Measurements from ENCODE around the gene PELO. TPM values are rescaled to one million over a fixed set of nuclear protein-coding genes. Genes with fewer than 3 reads are reported as not detected.
"Not testable (repeated sequence)": the region's sequence is repeated elsewhere in the genome, so short reads cannot be mapped to it uniquely, and the experiment has no call there.

The PELO gene
- polyA plus RNA-seq, 2 of the 4 experiments (the other 2 are of a cell fraction) = 15.6 to 20.1 TPM

DNA sequence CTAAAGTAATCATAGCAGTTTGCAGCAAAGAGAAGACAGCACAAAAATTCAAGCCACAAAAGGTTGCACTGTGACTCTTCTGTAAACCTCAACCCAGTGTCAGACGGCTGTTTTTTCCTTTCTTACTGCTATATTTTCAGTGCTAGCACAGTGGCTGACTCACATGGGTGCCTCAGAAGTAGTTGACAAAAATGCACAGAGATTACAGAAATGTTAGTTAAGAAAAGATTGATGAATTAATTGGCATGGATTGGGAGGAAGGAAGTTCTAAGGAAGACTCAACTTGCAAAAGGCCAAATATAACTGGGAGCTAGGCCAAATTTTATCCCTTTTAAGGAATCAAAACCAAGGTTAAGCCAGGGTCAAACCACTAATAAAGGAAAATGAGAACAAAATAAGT, 43.7 kb upstream of the PELO start:
- ChIA-PET CTCF (no interaction called here), POLR2A (no interaction called here)
- no peak overlapping the region for H3K4me3 ChIP-seq
- no peak overlapping the region for H3K4me2 ChIP-seq
- no peaks in the 10 kb centered on the region for H3K4me1 ChIP-seq
- TF ChIP-seq POLR2AphosphoS2 (conservative IDR thresholded peaks at IDR 0.05; ENCODE audit: low read length) (no peak), CBX8 (IDR thresholded peaks at IDR 0.05) (no peak), EHF (CRISPR knock-in tag; IDR thresholded peaks at IDR 0.05) (no peak), EP300 (IDR thresholded peaks at IDR 0.05) (no peak), TFCP2L1 (CRISPR knock-in tag; IDR thresholded peaks at IDR 0.05) (no peak), NPAS2 (CRISPR knock-in tag; IDR thresholded peaks at IDR 0.05; ENCODE audit: borderline replicate concordance) (no peak), FOXS1 (CRISPR knock-in tag; IDR thresholded peaks at IDR 0.05) (no peak)
- TF ChIP-seq, protein P1, sequence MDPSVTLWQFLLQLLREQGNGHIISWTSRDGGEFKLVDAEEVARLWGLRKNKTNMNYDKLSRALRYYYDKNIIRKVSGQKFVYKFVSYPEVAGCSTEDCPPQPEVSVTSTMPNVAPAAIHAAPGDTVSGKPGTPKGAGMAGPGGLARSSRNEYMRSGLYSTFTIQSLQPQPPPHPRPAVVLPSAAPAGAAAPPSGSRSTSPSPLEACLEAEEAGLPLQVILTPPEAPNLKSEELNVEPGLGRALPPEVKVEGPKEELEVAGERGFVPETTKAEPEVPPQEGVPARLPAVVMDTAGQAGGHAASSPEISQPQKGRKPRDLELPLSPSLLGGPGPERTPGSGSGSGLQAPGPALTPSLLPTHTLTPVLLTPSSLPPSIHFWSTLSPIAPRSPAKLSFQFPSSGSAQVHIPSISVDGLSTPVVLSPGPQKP (IDR thresholded peaks at IDR 0.05; ENCODE audit: low read depth, low read length) = no peak
- TF ChIP-seq, protein P2, sequence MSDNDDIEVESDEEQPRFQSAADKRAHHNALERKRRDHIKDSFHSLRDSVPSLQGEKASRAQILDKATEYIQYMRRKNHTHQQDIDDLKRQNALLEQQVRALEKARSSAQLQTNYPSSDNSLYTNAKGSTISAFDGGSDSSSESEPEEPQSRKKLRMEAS (IDR thresholded peaks at IDR 0.05) = no peak
- TF ChIP-seq, protein P3, sequence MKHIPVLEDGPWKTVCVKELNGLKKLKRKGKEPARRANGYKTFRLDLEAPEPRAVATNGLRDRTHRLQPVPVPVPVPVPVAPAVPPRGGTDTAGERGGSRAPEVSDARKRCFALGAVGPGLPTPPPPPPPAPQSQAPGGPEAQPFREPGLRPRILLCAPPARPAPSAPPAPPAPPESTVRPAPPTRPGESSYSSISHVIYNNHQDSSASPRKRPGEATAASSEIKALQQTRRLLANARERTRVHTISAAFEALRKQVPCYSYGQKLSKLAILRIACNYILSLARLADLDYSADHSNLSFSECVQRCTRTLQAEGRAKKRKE (CRISPR knock-in tag; IDR thresholded peaks at IDR 0.05; ENCODE audit: low read depth) = no peak
- TF ChIP-seq, protein P4, sequence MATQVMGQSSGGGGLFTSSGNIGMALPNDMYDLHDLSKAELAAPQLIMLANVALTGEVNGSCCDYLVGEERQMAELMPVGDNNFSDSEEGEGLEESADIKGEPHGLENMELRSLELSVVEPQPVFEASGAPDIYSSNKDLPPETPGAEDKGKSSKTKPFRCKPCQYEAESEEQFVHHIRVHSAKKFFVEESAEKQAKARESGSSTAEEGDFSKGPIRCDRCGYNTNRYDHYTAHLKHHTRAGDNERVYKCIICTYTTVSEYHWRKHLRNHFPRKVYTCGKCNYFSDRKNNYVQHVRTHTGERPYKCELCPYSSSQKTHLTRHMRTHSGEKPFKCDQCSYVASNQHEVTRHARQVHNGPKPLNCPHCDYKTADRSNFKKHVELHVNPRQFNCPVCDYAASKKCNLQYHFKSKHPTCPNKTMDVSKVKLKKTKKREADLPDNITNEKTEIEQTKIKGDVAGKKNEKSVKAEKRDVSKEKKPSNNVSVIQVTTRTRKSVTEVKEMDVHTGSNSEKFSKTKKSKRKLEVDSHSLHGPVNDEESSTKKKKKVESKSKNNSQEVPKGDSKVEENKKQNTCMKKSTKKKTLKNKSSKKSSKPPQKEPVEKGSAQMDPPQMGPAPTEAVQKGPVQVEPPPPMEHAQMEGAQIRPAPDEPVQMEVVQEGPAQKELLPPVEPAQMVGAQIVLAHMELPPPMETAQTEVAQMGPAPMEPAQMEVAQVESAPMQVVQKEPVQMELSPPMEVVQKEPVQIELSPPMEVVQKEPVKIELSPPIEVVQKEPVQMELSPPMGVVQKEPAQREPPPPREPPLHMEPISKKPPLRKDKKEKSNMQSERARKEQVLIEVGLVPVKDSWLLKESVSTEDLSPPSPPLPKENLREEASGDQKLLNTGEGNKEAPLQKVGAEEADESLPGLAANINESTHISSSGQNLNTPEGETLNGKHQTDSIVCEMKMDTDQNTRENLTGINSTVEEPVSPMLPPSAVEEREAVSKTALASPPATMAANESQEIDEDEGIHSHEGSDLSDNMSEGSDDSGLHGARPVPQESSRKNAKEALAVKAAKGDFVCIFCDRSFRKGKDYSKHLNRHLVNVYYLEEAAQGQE (IDR thresholded peaks at IDR 0.05) = no peak
- H3K27ac ChIP-seq = no peak overlapping the region
- 52% methylated on average over 1 of the region's 1 CpG for WGBS (ENCODE audit: missing lambda C conversion rate)
- DNase-seq (ENCODE audit: low read depth in 1 of 2, low spot score in 1 of 2) = no peak
- no peaks in the 10 kb centered on the region for H3K9me3 ChIP-seq
- ATAC-seq = no peak
- FAIRE-seq = no peak

DNA sequence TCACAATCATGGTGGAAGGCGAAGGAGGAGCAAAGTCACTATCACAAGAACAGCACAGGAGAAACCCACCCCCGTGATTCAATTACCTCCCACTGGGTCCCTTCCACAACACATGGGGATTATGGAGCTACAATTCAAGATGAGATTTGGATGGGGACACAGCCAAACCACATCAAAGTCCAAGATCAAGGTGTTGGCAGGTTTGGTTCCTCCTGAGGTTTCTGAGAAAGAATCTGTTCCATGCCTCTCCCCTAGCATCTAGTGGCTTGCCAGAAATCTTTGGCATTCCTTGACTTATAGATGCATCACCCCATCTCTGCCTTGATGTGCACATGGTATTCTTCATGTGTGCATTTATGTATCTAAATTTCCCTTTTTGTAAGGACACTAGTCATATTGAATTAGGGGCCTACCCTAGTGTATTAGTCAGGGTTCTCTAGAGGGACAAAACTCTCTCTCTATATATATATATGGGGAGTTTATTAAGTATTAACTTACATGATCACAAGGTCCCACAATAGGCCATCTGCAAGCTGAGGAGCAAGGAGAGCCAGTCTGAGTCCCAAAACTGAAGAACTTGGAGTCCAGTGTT, 42.8 kb upstream of the PELO start:
- DNase-seq (ENCODE audit: low read depth in 1 of 2, low spot score in 1 of 2); H3K4me1 ChIP-seq; H3K4me3 ChIP-seq; H3K4me2 ChIP-seq; CTCF ChIA-PET; ATAC-seq; H3K27ac ChIP-seq; H3K9me3 ChIP-seq; FAIRE-seq; POLR2A ChIA-PET: not testable (repeated sequence)
- WGBS (ENCODE audit: missing lambda C conversion rate) = 37% methylated on average over 2 of the region's 2 CpGs

DNA sequence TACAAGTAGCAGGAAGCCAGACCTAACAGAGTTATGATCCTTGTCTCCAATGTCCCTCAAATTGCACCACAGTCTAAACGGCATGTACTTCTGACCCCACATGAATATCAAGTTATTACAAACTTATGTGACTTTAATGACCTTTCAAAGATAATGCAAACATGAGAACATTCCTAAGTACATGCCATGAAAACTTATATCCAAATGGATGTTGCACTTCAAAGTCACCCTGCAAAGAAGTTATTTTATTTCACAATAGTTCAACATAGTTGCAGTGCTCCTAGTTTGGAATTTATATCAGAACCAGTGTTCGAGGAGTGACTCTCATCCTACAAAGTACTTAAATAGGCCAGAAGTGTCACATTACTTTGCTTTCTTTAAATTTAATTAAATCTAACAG, 41.2 kb upstream of the PELO start:
- WGBS (ENCODE audit: missing lambda C conversion rate) = 20% methylated on average over 2 of the region's 2 CpGs
- DNase-seq (ENCODE audit: low read depth in 1 of 2, low spot score in 1 of 2) = no peak
- no peak overlapping the region for H3K4me2 ChIP-seq
- no peak overlapping the region for H3K4me3 ChIP-seq
- H3K4me1 ChIP-seq = no peaks in the 10 kb centered on the region
- no peak overlapping the region for H3K27ac ChIP-seq
- FAIRE-seq = no peak
- no peak for ATAC-seq
- CTCF ChIA-PET = no interaction called here
- TF ChIP-seq TFCP2L1 (CRISPR knock-in tag; IDR thresholded peaks at IDR 0.05) (no peak), GATA3 (IDR thresholded peaks at IDR 0.05; ENCODE audit: borderline replicate concordance) (no peak), RARB (CRISPR knock-in tag; IDR thresholded peaks at IDR 0.05) (no peak), EP300 (IDR thresholded peaks at IDR 0.05) (no peak), MAZ (IDR thresholded peaks at IDR 0.05; ENCODE audit: borderline replicate concordance, low read depth, low read length) (no peak), SREBF2 (IDR thresholded peaks at IDR 0.05) (no peak), POLR2AphosphoS2 (conservative IDR thresholded peaks at IDR 0.05; ENCODE audit: low read length) (no peak), CHD2 (IDR thresholded peaks at IDR 0.05; ENCODE audit: low read length, partially characterized antibody) (no peak), ZNF302 (CRISPR knock-in tag; IDR thresholded peaks at IDR 0.05) (no peak)
- TF ChIP-seq, protein P2 (IDR thresholded peaks at IDR 0.05) = no peak
- POLR2A ChIA-PET = no interaction called here
- no peaks in the 10 kb centered on the region for H3K9me3 ChIP-seq
